Embryonic facial prominence (tissue), 1 donor: ENCODE measurements around the gene IMMT.
A peak's percentile ranks its signal among the peaks of the same experiment; 100 is the strongest.
"Not testable (repeated sequence)": the region's sequence is repeated elsewhere in the genome, so short reads cannot be mapped to it uniquely, and the experiment has no call there.

Source experiments
- DNase-seq: peaks from one replicate; pipeline ENCODE4 v3.0.0-alpha.2; 2016; ENCODE audit errors: extremely low spot score

Gene IMMT

DNA sequence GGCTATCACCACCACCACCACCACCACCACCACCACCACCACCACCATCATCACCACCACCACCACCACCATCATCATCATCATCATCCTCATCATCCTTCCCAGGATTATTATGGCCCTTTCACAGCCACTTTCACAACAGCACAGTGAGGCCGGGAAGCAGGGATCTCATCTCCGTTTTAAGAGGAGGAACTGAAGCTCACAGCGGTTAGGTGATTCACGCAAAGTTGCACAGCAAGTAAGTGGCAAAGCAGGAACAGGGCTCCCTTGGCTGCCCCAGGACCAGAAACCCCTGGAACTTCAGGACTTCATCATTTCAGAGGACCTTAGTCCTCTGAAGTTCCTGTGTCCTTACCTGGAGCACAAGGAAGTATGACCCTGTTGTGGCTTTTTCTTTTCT, 30.8 kb upstream of the IMMT start:
- no peak for DNase-seq

DNA sequence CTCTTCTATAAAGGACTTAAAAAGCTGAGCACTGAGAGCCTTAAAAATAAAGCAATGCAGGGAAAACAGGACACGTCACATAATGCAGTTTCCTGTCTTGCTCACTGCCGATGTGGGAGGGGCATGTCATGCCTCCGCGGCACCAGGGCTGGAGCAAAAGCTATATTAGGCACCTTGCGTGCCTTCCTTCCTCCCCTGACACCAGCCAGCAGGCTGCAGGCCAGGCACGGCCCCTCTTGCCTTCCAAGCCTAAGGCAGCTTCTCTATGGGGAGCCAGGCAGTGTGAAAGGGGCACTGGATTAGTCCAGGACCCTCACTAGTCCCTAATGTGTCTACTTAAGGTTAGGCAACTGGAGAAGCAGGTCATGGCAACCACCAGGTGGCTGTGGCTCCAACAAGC, 30.3 kb upstream of the IMMT start:
- DNase-seq, result no peak

DNA sequence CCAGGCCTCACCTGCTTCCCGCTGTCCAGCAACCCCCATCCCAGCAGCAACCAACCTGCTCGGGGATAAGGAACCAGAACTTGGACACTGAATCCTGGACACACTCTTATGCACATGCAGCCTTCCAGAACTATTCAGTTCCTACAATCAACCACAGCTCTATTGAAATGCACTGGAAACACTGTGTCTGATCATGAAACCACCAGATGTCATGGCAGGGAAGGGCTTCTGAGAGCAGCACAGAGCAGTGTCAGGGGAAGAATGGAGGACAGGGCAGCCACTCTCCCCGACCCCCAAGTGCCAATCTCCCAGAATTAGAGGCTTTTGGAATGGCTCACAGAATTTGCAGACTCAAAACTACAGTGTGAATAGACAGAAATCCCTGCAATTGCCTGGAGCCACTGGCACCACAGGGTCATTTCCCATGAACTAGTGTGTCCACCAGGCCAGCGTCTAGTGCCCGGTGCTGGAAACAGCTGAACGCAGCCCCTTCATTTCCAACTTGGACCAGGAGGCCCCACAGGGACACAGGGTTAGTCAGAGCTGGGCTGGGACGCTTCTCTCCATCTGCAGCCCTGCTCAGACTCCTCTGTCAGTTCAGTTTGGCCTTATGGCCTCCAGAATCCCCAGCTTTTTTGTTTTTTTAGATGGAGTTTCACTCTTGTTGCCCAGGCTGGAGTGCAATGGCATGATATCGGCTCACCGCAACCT, 29.5 kb upstream of the IMMT start:
- DNase-seq, result no peak

DNA sequence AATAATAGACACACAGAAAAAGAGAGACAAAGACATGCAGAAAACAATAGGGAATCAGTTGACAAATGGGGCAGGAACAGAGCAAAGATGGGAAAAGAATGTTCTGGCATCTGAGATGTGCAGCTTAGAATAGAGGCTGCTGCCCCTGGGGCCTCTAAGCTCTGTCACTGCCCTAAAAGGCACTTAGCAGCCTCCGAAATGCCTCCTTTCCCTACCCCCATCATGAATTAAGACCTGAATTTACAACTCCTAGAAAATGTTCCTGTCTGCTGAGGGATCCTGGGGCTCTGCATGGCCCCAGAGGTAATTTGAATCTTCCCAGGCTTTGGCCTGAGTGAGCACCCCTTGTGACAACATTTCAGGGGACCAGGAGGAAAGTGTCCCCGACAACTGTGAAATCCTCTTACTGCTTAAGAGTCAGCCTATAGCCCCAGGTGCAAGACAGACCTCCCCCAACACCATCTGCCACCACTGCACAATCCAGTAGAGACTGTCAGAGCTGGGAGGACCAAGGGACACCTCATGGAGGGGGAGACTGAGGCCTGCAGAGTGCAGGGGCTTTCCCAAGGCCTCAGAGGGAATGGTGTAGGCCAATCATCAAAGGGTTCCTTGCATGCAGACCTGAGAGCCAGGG, 28.8 kb upstream of the IMMT start:
- DNase-seq, result no peak

DNA sequence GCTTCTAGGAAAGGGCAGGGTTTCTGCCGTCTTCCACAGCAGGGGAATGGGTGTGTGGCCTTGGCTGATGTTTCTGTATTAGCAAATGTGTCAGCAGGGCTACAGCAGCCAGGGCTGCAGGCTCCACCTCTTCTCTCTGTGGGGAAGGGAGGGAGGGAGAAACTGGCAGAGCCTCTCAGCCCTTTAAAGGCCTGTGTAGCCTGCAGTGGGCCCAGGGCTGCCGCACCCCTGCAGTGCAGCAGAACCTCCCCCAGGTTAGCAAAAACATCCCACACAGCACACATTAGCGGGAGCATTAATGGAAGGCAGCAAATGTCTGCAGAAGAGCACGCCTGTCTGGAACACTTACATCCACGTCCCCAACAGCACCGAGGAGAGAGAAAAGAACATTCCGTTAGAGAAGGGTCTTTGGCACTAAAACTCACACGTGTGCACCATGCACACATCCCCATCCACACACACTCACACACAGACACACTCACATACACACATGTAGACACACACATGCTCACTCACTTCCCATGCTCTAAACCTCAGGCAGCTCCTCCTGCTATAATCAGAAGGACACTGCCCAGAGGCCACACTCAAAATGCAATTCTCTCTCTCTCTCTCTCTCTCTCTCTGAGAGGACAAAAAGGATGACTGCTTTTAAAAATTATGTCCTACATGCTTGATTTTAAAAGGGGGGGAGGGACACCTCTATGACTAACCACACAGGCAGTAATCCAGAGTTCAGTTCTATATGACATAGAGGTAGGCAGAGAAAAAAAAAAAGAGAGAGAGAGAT, 28.1 kb upstream of the IMMT start:
- peak; percentile 34 for DNase-seq

DNA sequence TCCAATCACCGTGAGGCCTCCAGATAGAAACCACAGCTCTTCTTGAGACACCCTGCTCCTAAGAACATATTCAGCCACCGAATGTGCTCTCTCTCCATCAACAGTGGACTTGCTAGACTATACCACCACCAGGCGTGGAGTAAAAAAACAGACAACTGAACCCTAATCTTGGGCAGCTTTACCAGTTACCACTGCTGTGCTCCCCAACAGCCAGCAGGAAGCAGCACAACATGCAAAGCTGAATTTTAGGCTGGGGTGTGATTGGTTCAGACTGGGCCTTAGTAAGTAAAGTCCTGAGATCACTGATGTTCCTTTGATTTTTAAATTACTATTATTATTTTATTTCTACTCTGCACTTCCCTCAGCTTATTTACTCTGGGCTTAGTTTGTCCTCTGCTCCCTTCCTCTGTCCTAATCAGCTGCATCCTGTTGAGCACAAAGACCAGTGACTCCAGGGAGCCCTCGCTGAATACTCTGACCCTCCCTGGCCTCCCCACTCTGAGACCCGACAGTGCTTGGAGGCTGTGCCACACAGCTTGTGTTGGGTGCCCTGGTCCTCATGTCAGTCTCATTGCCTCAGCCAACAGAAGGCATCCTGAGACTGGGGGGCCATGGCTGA, 25.9 kb upstream of the IMMT start:
- no peak for DNase-seq

DNA sequence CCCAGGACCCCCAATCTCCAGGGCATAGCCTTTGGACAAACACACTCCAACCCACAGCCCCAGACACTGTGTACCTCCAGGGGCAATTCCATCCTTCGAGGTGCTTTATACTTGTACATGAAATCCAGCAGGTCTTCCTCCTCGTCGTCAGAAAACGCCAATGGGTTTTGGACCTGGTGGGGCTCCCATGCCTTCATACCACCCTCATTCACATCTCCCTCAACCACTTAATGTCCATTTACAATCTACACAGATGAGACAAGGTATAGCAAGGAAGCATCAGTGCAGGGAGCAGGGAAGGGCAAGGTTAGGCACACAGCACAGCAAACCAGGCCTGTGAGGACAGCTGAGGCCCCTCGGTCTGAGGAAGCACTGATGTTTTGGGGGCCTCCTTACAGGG, 24.6 kb upstream of the IMMT start:
- no peak for DNase-seq

DNA sequence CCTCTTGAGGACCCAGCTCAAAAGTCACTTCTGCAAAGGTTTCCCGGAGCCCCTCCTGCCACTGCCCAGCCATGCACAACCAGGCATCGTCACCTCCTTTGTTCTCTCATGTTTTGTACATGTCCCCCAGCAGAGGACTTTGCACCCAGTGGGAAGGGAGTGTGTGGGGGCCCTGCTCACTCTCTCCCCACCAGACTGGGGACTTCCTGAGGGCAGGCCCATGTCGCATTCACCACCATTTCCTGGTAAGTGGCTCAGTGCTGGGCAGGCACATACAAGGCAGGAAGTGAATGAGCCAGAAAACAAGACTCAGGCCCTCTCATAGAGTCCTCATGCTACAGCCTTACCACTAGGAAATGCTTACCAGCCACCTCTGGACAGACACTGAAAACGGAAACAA, 22.9 kb upstream of the IMMT start:
- no peak for DNase-seq

DNA sequence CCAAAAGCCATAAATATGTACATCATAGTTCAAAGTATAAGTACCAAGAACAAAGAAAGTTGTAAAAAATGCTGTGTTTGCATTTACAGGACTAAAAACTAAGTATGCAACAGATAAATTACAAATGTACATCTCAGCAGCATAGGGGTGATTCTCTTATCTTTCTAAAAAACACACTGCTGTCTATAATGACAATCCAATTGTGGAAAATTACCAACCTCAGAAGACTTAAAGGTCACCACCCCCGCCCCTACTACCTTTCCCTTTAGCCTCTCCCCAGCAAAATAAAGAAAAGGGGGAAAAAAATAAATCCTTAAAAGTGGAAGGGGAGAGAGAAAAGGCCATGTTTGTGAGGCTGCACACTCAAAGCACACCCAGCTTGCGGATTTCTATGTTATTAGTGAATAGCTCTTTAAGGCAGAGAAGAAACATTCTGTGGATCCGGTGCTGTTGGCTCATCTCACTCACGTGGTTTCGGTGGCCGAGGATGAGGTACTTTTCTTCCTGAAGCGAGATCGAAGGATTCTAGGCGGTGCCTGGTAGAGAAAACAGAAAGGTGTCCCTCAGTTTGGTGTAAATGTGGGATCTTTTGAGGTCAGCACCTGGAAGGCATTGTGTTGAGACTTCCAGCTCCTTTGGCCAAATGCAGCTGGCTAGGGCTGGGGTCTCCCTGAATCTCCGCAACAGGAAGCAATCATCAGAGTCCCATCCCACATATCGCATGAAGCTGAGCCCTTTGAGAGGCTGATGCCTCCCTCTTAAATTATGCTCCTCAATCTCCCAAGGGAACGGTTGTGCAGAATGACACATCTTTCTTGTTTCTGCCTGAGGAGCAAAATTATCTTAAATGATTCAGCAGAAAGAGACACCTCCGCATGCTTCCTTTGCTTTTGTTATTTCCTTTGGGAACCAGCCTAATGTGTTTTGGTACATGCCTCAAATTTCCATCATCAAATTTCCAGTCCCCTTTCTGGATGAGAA, 21.6 kb upstream of the IMMT start:
- DNase-seq, result no peak

DNA sequence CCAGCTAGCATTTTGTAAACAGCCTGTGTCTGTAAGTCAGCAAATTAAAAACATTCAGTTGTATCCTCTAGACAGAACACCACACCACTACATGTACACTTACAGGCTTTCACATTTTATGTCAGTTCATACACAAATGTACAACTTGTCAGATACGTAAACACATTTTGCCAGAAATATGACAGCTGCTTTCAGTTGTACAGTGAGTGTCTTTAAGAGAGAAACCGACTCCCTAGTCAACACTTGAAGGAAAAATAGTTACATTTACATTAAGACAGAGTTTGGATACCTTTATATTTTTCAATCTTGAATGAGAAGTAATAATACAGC, 19.2 kb upstream of the IMMT start:
- DNase-seq, result no peak

DNA sequence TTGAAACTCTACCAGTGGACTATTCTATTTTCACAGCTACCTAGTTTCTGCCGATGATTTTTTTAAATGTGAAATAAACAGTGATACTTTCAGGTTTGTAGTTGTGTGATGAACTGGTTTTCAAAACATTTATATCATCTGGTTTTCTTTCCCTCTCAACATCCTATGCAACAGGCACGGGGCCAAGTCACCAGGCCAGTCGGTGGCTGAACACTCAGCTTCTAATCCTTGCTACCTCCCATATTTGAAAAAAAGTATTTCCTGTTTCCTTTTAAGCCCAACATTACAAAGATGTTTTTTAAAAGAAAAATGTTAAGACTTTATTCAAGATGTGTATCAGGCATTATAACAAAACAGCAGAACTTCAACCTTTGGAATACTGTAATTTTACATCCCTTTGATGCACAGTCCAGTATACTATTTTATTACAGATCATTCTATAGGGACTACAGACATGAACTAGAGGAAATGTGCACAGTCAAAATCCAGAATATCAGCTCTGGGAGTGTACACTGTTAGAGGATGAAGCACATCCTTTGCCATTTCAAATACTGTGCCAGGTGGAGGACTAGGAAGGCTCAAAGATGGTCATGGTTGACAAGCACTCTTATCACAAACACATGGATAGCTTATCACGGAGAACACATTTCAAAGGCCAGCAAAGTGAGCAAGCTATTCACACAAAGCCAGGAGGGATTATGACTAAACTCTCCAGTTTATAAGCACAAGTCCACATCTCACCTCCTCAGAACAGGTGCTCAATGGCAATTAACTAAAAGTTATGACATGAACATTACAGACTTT, 18.6 kb upstream of the IMMT start:
- DNase-seq, result no peak

DNA sequence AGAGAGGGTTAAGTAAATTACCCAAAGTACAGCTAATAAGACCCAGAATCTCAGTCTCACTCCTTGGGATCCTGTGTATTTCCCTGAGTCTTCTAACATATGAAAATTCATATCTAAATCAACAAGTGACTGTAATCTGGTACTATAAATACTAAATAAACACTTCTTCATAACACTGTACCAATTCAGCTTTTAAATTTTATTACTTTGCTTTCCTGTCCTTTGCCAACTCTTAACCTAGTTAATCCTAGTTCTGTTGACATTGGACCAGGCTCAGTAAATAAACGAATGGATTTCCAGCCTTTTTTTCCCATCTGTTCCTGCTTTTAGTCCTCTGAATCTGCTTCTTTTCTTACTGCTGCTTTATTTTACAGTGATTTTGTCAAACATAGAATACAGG, 17.8 kb upstream of the IMMT start:
- DNase-seq, result no peak

DNA sequence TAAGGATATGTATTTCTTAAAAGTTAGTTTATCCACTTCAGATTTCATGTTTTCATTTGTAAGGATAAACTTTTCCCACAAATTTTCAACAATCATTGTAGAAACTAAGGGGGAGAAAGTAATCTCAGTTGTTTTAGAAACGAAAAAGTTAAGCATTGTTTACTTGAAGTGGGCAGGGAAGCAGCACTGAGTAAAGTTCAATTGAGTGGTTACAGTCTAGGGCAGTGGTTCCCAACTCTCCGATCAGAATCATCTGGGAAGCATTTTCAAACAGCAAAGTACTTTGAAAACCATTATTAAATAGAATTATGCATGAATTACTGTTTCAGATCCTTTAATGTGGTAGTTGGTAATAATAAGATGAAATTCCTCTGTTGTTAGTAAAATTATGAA, 16.5 kb upstream of the IMMT start:
- no peak for DNase-seq

DNA sequence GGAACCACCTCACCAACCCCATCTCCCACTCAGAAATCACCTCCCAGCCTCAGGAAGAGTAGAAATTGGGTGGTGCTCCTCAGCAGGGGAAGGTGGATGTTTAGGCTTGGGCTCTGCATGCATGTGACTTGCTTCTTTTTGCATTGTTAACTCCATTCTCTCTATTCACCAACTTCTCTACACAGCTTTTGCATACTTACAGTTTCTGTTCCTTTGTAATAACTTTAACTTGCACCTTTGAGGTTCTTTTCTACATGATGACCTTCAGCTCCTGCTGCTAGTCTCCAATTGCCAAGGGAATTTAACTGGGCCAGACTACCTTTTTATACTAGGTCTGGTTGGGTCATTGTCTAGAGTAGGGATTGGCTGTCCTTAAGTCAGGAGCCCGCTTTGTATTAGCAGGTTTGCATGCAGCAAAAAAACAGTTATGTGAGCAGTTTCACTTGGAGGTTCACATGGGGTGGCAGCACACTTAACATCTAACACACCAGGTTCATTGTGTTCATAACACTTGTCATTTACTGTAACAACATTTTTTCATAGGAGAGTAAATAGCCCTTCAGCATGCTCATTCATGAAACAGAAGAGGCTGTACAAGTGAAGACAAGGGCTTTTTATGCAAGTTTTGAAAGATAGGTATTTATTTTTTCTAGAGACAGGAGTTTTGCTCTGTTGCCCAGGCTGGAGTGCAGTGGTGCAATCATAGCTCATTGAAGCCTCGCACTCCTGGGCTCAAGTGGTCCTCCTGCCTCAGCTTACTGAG, 16.0 kb upstream of the IMMT start:
- no peak for DNase-seq

DNA sequence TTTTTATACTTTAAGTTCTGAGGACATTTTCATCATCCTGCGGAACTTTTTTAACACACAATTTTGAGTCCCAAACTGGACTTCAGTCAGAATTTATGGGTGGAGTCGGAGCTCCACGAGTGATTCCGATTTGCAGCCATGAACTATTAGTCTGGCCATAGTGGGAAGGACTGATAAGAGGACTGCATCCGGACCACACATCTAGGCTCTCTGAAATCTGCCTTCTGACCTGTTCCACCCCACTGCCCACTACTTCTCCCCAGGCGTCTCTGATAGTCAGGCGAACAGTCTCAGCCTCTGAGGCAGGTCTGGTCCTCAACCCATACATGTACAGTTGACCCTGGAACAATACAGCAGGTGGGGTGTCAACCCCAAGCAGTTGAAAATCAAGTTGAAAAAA, 9.2 kb upstream of the IMMT start:
- no peak for DNase-seq

DNA sequence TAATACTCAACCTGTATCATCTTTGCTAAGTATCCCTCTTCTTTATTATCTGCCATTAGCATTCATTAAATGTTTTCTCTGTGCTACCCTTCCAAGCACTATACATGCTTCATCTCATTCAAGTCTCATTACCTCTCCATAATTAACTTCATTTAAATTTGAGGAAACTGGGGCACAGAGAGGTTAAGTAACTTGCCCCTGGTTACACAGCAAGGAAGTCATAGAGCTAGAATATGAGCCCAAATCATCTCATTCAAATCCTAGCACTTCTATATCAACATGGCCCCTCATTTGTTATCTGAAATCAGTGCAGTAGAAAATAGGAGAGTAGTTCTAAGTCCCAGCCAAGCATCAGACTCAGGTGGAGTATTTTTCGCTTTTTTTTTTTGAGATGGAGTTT, 8.4 kb upstream of the IMMT start:
- DNase-seq, result no peak

DNA sequence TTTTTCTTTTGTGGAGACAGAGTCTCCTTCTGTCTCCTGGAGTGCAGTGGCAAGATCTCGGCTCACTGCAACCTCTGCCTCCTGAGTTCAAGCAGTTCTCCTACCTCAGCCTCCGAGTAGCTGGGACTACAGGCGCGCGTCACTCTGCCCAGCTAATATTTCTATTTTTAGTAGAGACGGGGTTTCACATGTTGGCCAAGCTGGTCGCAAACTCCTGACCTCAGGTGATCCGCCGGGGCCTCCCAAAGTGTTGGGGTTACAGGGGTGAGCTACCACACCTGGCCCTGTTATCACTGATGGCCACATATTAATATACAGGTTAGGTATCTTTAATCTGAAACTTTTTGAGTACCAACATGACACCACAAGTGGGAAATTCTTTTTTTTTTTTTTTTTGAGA, 7.4 kb upstream of the IMMT start:
- DNase-seq, result no peak

DNA sequence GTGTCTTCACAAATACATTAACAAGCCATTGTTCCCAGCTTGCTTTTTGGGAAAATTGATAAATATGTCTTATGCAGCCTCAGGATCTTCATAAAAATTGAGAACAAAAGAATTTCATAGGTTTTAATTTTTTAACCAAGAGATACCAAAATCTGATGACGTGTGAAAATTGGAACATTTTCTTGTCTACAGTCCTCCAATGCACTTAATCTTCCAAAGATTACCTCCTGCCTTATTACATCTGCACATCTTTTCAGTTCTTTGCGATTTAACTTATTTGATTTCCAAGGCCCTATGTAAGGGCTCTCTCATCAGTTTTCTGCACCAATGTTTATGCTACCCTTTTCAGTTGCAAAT, 7.1 kb upstream of the IMMT start:
- no peak for DNase-seq

DNA sequence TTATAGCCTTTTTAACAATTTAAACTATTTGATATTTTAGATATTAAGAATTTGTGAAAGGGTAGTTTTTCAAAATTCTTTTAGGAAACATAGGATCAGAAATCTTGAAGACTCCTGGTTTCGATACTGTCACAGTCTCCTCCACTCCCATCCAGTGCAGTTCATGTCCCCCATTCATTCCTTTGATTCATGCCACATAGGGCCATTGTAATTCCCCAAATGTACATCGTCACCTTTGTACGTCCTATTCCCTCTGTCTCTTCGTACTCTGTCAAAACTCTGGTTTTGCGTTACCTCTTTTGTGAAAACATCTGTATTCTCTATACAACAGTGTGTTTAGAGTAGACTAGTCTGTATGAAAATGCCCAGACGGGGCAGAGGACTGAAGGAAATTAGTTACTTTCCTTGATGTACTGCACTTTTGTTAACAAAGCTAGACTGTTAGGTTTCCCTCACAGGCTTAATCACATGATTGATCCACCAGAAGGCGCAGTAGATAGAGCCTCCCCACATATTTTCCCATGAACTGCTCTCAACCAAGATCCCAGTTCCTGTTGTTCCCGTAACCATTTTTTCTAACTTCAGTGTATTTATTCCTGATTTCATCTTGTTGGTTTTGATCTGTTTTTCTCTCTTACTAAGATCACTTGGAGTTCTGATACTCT, 6.5 kb upstream of the IMMT start:
- DNase-seq, result no peak

DNA sequence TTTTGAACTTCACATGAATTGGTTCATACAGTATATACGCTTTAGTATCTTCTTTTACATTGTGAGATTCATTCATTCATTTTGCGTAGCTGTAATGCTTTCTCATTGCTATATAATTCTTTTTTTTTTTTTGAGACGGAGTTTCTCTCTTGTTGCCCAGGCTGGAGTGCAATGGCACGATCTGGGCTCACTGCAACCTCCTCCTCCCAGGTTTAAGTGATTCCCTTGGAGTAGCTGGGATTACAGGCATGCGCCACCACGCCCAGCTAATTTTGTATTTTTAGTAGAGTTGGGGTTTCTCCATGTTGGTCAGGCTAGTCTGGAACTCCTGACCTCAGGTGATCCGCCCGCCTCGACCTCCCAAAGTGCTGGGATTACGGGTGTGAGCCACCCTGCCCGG, 5.3 kb upstream of the IMMT start:
- not testable (repeated sequence) for DNase-seq
